ENCODE results near the gene GCA. TPM values are rescaled to one million over a fixed set of nuclear protein-coding genes. Genes with fewer than 3 reads are reported as not detected.

GCA gene
- total RNA-seq, 1 donor from 2014 or later = 8.7 TPM

DNA sequence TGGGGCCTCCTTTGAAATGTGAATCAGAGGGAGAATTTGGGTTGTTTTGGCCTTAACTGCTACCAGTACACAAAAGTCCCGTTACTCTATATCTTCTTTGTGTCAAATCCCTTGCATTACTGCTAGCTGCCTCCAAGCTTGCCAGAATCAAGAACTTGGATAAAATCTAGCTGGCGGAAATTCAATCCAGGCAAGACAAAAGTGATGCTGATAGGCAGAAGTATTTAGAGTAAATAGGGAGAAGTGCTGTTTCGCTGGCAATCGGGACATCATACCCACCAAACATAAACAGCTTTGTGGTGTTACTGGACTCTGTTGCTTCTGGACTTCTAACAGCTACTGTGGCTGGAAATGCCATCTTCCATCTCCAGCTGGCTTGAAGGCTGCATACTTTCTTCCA lies 28.0 kb upstream of the GCA start:
- TF ChIP-seq, protein P1, sequence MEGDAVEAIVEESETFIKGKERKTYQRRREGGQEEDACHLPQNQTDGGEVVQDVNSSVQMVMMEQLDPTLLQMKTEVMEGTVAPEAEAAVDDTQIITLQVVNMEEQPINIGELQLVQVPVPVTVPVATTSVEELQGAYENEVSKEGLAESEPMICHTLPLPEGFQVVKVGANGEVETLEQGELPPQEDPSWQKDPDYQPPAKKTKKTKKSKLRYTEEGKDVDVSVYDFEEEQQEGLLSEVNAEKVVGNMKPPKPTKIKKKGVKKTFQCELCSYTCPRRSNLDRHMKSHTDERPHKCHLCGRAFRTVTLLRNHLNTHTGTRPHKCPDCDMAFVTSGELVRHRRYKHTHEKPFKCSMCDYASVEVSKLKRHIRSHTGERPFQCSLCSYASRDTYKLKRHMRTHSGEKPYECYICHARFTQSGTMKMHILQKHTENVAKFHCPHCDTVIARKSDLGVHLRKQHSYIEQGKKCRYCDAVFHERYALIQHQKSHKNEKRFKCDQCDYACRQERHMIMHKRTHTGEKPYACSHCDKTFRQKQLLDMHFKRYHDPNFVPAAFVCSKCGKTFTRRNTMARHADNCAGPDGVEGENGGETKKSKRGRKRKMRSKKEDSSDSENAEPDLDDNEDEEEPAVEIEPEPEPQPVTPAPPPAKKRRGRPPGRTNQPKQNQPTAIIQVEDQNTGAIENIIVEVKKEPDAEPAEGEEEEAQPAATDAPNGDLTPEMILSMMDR (IDR thresholded peaks at IDR 0.05; ENCODE audit: insufficient read depth, low read length, severe bottlenecking) = no peak
- DNase-seq (ENCODE audit: low read depth) (no peak), FAIRE-seq (peak; percentile 55)
- no peaks in the 10 kb centered on the region for H3K36me3 ChIP-seq (ENCODE audit: control insufficient read depth, insufficient read depth, low read length)
- H3K4me3 ChIP-seq (ENCODE audit: low read depth, low read length) = no peak overlapping the region
- no peaks in the 10 kb centered on the region for H3K27me3 ChIP-seq (ENCODE audit: control insufficient read depth, insufficient read depth, low read length)

DNA sequence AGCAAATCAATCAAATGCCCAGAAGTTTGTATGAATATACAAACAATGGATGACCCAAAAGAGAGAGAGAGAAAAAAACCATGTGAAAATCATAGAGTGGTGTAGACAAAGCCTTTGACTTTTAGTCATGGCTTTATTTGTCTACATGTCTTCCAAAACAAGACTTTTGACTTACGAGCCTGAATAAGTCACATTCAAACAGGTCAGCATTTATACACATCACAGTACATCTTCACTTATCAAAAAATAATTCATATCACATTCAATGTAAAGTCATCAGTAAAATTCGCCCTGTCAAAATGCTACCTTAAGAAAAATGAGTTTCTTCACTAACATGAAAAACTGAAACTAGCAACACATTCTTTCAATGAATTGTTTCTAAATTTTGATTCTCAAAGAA lies 27.3 kb upstream of the GCA start:
- TF ChIP-seq, protein P1 (IDR thresholded peaks at IDR 0.05; ENCODE audit: insufficient read depth, low read length, severe bottlenecking) = no peak
- Histone ChIP-seq H3K4me3 (ENCODE audit: low read depth, low read length) (no peak overlapping the region), H3K27me3 (ENCODE audit: control insufficient read depth, insufficient read depth, low read length) (no peaks in the 10 kb centered on the region), H3K36me3 (ENCODE audit: control insufficient read depth, insufficient read depth, low read length) (no peaks in the 10 kb centered on the region)
- no peak for DNase-seq (ENCODE audit: low read depth)
- FAIRE-seq = no peak

DNA sequence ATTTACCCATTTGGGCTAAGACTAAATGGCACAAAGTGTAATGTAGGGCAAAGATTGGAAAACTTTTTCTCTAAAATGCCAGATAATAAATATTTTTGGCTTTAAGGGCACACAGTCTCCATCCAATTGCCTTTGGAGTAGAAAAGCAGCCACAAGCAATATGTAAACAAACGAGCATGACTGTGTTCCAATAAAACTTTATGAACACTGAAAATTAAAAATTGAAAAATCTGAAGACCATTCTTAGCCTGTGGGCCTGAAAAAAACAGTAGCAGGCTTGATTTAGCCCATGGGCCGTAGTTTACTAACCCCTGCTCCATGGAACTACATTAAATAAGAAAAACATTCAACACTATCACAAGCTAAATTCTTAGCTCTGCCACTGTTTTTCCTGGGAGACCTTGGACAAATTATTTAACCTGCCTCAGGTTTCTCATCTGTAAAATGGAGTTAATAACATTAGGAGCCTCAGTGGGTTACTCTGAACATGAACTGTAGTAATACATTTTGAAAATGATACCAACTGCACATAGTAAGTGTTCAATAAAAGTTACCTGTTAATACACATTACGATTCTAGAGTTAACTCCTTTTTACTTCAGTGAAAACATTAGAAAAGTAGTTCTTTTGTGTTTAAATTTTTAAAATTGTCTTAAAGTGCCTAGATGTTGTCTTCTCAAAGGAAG lies 26.7 kb upstream of the GCA start:
- peak overlapping the region; percentile 76 for H3K4me3 ChIP-seq (ENCODE audit: low read depth, low read length)
- DNase-seq (ENCODE audit: low read depth) (no peak), FAIRE-seq (no peak)
- H3K27me3 ChIP-seq (ENCODE audit: control insufficient read depth, insufficient read depth, low read length) = no peaks in the 10 kb centered on the region
- TF ChIP-seq, protein P1 (IDR thresholded peaks at IDR 0.05; ENCODE audit: insufficient read depth, low read length, severe bottlenecking) = no peak
- H3K36me3 ChIP-seq (ENCODE audit: control insufficient read depth, insufficient read depth, low read length) = no peaks in the 10 kb centered on the region

DNA sequence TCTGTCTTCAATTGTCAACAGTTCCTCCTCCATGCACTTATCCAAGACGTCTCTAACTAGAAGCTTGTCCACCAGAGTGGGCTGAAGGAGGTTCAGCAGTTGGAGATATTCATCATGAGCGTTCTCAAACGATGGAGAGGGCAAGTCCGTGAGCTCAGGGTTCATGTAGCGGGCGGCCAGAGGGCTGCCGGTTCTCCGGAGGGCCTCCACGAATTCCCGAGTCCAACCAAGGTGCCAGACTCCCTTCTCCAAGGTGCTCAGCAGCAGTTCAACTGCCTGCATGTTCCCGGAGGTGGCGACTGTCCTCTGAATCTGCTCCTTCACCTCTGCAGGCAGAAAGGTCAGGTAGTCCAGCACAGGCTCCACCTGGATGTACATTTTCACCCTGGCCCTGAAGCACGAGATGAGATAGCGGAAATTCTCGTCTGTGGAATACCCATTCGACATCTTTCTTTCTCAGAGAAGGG lies 26.0 kb upstream of the GCA start:
- H3K27me3 ChIP-seq (ENCODE audit: control insufficient read depth, insufficient read depth, low read length) = no peaks in the 10 kb centered on the region
- no peak for FAIRE-seq
- peak overlapping the region; percentile 76 for H3K4me3 ChIP-seq (ENCODE audit: low read depth, low read length)
- peak; percentile 33 for DNase-seq (ENCODE audit: low read depth)
- TF ChIP-seq, protein P1 (IDR thresholded peaks at IDR 0.05; ENCODE audit: insufficient read depth, low read length, severe bottlenecking) = no peak
- H3K36me3 ChIP-seq (ENCODE audit: control insufficient read depth, insufficient read depth, low read length) = no peaks in the 10 kb centered on the region

DNA sequence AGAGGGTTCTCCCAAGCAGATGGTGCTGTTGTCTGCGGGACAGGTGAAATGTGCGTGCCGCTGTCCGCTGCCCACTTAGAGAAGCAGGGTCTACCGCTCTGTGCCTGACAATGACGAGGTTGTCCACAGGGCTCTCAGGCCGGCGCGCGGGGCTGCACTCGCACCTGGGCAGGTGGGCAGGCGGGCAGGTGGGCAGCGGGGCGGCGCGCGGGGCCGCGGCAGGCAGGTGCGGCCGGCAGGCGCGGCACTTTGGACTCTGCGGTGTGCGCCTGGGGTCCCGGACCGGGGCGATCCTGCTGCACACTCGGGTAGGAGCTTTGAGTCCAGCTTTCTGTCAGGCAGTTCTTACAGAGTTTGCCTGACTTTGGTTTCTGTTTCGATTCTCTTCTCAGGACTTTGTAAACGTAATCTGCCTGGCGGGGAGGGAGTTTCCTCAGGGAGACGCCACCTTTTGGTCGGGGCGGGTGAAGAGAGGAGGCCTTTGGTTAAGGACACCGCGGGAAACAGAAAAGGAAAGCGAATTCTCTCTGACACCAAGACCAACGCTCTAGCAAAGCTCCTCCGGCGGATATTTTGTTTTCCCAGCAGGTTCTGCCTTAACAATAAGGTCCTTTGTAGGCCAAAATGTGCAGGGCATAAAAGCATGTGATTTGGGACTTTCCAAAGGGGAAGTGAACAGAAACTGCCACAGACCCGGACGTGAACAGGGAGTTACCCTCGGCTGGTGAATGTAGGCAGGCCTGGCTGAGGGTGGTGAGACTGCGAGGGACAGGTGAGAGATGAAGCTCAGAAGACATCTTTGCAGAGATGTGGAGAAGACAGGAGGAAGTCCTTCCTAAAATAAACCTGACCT lies 25.4 kb upstream of the GCA start, which contains the start of gene IFIH1:
Gene IFIH1, minus strand, starts transcription at position 357 of the 853 bp plus-strand sequence. CDS start 377 bp downstream, outside the sequence.
- Histone ChIP-seq H3K27me3 (ENCODE audit: control insufficient read depth, insufficient read depth, low read length) (no peaks in the 10 kb centered on the region), H3K36me3 (ENCODE audit: control insufficient read depth, insufficient read depth, low read length) (no peaks in the 10 kb centered on the region), H3K4me3 (ENCODE audit: low read depth, low read length) (peak within 1 kb of the TSS; percentile 76)
- TF ChIP-seq, protein P1 (IDR thresholded peaks at IDR 0.05; ENCODE audit: insufficient read depth, low read length, severe bottlenecking) = peak; percentile 44
- no peak for FAIRE-seq
- peak; percentile 78 for DNase-seq (ENCODE audit: low read depth)
